Fibroblast of lung (primary cell): ENCODE results near the gene MROH9. TPM values are rescaled to one million over a fixed set of nuclear protein-coding genes. Genes with fewer than 3 reads are reported as not detected.

Experiments used
- DNase-seq, 2 donors: peaks; one replicate each; pipeline versions ENCODE4 v3.0.0 to v3.0.0-alpha.2; 2010; ENCODE audit warnings: low read depth in 2 of 2
- H2AFZ ChIP-seq: 2 replicates; pipeline ENCODE4 v1.5.1; 2012; ENCODE audit warnings: low read length, control low read depth, inconsistent platforms
- H3K27ac ChIP-seq: 2 replicates; pipeline ENCODE4 v1.5.1; 2011; ENCODE audit warnings: low read length, control low read depth; ENCODE audit not compliant: insufficient read depth
- H3K27me3 ChIP-seq: 2 replicates; pipeline ENCODE4 v1.5.1; 2011; ENCODE audit warnings: mild to moderate bottlenecking, low read length; ENCODE audit not compliant: control insufficient read depth, insufficient read depth
- H3K36me3 ChIP-seq: 2 replicates; pipeline ENCODE4 v1.5.1; 2011; ENCODE audit warnings: low read length; ENCODE audit not compliant: control insufficient read depth, insufficient read depth
- H3K4me1 ChIP-seq: 2 replicates; pipeline ENCODE4 v1.5.1; 2011; ENCODE audit warnings: low read length; ENCODE audit not compliant: control insufficient read depth, insufficient read depth; ENCODE audit errors: extremely low read depth
- H3K4me2 ChIP-seq: 2 replicates; pipeline ENCODE4 v1.5.1; 2011; ENCODE audit warnings: low read length, control low read depth; ENCODE audit not compliant: insufficient read depth; ENCODE audit errors: extremely low read depth
- H3K4me3 ChIP-seq, 4 experiments: fragments of 200-600 bp in 1 of 4; sonication (generic) in 1 of 4; replicated peaks in 1 of 4; 2 replicates each; pipeline ENCODE4 v1.5.1; 2011 to 2016; ENCODE audit warnings: low read length in 4 of 4, low read depth in 3 of 4, mild to moderate bottlenecking in 3 of 4, control low read depth in 2 of 4, inconsistent platforms in 1 of 4, mixed read lengths in 1 of 4; ENCODE audit not compliant: insufficient read depth in 1 of 4; ENCODE audit errors: control extremely low read depth in 1 of 4
- H3K79me2 ChIP-seq: 2 replicates; pipeline ENCODE4 v1.5.1; 2012; ENCODE audit warnings: mild to moderate bottlenecking, low read length, inconsistent platforms; ENCODE audit not compliant: control insufficient read depth, insufficient read depth
- H3K9ac ChIP-seq: 2 replicates; pipeline ENCODE4 v1.5.1; 2011; ENCODE audit warnings: mild to moderate bottlenecking, low read length, control low read depth; ENCODE audit not compliant: insufficient read depth
- H3K9me3 ChIP-seq: 2 replicates; pipeline ENCODE4 v1.5.1; 2012; ENCODE audit warnings: low read depth, low read length; ENCODE audit not compliant: control insufficient read depth, insufficient read depth
- H4K20me1 ChIP-seq: 2 replicates; pipeline ENCODE4 v1.5.1; 2011; ENCODE audit warnings: low read length; ENCODE audit not compliant: control insufficient read depth, insufficient read depth; ENCODE audit errors: extremely low read depth
- EZH2 ChIP-seq: IDR thresholded peaks from 2 replicates; pipeline ENCODE4 v1.5.1; 2012; ENCODE audit warnings: low read length, control low read depth, mild to moderate bottlenecking; ENCODE audit errors: missing control alignments
- polyA minus RNA-seq: library from RNA; depleted of rRNA, polyadenylated mRNA; stranded (reverse); fragments of >200 nt; gene quantifications from 2 replicates; pipeline ENCODE4 v1.2.3, GENCODE V29; 2011; ENCODE audit warnings: low replicate concordance
- polyA plus RNA-seq, 2 donors: library from polyadenylated mRNA; depleted of rRNA in 1 of 2; stranded (reverse) in 1 of 2; unstranded in 1 of 2; fragments of >200 nt; gene quantifications; 2 replicates each; pipeline ENCODE4 v1.2.1, GENCODE V29; 2011 to 2012; ENCODE audit warnings: missing spikeins in 1 of 2
- total RNA-seq: library from RNA; depleted of rRNA; stranded (reverse); fragments of >200 nt; gene quantifications from 2 replicates; pipeline ENCODE4 v1.2.1, GENCODE V29; 2014
- TF ChIP-seq, protein P1 (sequence below), 2 donors: IDR thresholded peaks in 1 of 2; conservative IDR thresholded peaks in 1 of 2; 1 replicate in 1 of 2; 2 replicates in 1 of 2; pipeline ENCODE4 v1.5.1; 2011 to 2012; ENCODE audit warnings: low read length in 2 of 2, control low read depth in 1 of 2, inconsistent platforms in 1 of 2, low read depth in 1 of 2, mild to moderate bottlenecking in 1 of 2

MROH9 gene
- total RNA-seq: 0.26 TPM in 1 of 2 replicates, not detected in the other
- 0.15 TPM in 1 of 2 replicates, not detected in the other for polyA plus RNA-seq
- polyA plus RNA-seq (2012): 0.07 TPM in 1 of 2 replicates, not detected in the other
- not detected in 2 replicates for polyA minus RNA-seq

- H3K9me3 ChIP-seq: no peaks in the 10 kb centered on the region
- no peak within 1 kb of the TSS for H3K27ac ChIP-seq
- H3K4me2 ChIP-seq: no peak within 1 kb of the TSS
- H3K9ac ChIP-seq: no peak within 1 kb of the TSS
- TF ChIP-seq EZH2: no peak
- TF ChIP-seq, protein P1, sequence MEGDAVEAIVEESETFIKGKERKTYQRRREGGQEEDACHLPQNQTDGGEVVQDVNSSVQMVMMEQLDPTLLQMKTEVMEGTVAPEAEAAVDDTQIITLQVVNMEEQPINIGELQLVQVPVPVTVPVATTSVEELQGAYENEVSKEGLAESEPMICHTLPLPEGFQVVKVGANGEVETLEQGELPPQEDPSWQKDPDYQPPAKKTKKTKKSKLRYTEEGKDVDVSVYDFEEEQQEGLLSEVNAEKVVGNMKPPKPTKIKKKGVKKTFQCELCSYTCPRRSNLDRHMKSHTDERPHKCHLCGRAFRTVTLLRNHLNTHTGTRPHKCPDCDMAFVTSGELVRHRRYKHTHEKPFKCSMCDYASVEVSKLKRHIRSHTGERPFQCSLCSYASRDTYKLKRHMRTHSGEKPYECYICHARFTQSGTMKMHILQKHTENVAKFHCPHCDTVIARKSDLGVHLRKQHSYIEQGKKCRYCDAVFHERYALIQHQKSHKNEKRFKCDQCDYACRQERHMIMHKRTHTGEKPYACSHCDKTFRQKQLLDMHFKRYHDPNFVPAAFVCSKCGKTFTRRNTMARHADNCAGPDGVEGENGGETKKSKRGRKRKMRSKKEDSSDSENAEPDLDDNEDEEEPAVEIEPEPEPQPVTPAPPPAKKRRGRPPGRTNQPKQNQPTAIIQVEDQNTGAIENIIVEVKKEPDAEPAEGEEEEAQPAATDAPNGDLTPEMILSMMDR (conservative IDR thresholded peaks at IDR 0.05 in 1 of 2, IDR thresholded peaks at IDR 0.05 in 1 of 2; ENCODE audit: low read depth in 1 of 2, low read length in 2 of 2): no peak
- H3K36me3 ChIP-seq: no peaks in the 10 kb centered on the region
- no peak within 1 kb of the TSS for H2AFZ ChIP-seq
- no peak for DNase-seq
- no peaks in the 10 kb centered on the region for H4K20me1 ChIP-seq
- no peaks in the 10 kb centered on the region for H3K27me3 ChIP-seq
- H3K4me1 ChIP-seq: no peaks in the 10 kb centered on the region
- no peaks in the 10 kb centered on the region for H3K79me2 ChIP-seq
- H3K4me3 ChIP-seq: no peak within 1 kb of the TSS
These were observed at the start of gene MROH9 for GRCh38 chr1:170935231-170935630. Gene MROH9, plus strand, starts transcription at chr1:170935534. Its CDS starts 10,023 bp downstream, at chr1:170945557.

- Histone ChIP-seq H3K4me2 (no peak overlapping the region), H3K9me3 (no peaks in the 10 kb centered on the region), H3K4me1 (no peaks in the 10 kb centered on the region), H4K20me1 (no peaks in the 10 kb centered on the region), H3K27me3 (no peaks in the 10 kb centered on the region), H3K79me2 (no peaks in the 10 kb centered on the region), H3K4me3 (no peak overlapping the region), H3K9ac (no peak overlapping the region), H2AFZ (no peak overlapping the region), H3K27ac (no peak overlapping the region), H3K36me3 (no peaks in the 10 kb centered on the region)
- DNase-seq: peak in 1 of 2 donors; percentile 20
- TF ChIP-seq, protein P1 (conservative IDR thresholded peaks at IDR 0.05 in 1 of 2, IDR thresholded peaks at IDR 0.05 in 1 of 2; ENCODE audit: low read depth in 1 of 2, low read length in 2 of 2): no peak
- no peak for TF ChIP-seq EZH2
These were observed 49.8 kb upstream of the MROH9 start for GRCh38 chr1:170885551-170885950.

DNA sequence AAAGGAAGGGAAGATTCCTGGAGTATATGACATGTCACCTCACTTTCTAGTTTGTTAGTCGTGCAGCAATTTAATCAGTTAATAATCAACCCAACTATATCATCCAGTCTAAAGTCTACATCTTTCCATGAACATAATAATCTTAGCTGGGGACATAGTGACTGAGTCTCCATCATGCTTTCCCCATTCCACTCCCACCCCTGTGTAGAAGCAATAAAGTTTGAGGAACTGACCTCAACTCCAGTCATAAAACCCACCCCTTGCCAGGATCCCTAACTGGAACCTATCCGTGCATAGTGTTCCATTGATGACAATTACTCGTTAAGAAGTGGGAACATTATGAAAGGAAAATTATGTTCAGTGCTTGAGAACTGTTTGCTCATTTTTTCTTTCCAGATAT lies 48.9 kb upstream of the MROH9 start:
- no peaks in the 10 kb centered on the region for H3K79me2 ChIP-seq
- H3K4me1 ChIP-seq: no peaks in the 10 kb centered on the region
- no peaks in the 10 kb centered on the region for H4K20me1 ChIP-seq
- TF ChIP-seq, protein P1 (conservative IDR thresholded peaks at IDR 0.05 in 1 of 2, IDR thresholded peaks at IDR 0.05 in 1 of 2; ENCODE audit: low read depth in 1 of 2, low read length in 2 of 2): no peak
- no peak for TF ChIP-seq EZH2
- H3K9me3 ChIP-seq: no peaks in the 10 kb centered on the region
- H3K27me3 ChIP-seq: no peaks in the 10 kb centered on the region
- H3K36me3 ChIP-seq: no peaks in the 10 kb centered on the region
- no peak overlapping the region for H3K27ac ChIP-seq
- no peak for DNase-seq
- H2AFZ ChIP-seq: no peak overlapping the region
- no peak overlapping the region for H3K4me2 ChIP-seq
- no peak overlapping the region for H3K4me3 ChIP-seq
- no peak overlapping the region for H3K9ac ChIP-seq
